Activated naive CD8-positive, alpha-beta T cell (primary cell): Measurements from ENCODE around the gene MDH2.
A peak's percentile ranks its signal among the peaks of the same experiment; 100 is the strongest.
"Not testable (repeated sequence)": the region's sequence is repeated elsewhere in the genome, so short reads cannot be mapped to it uniquely, and the experiment has no call there.

ENCODE experiments used
- H3K27ac Mint-ChIP-seq: one replicate; pipeline ENCODE4 v1.8.0; 2021; ENCODE audit warnings: mixed read lengths
- H3K27me3 Mint-ChIP-seq: one replicate; pipeline ENCODE4 v1.8.0; 2021; ENCODE audit warnings: mixed read lengths
- H3K36me3 Mint-ChIP-seq: one replicate; pipeline ENCODE4 v1.8.0; 2021; ENCODE audit warnings: mixed read lengths
- H3K4me1 Mint-ChIP-seq: one replicate; pipeline ENCODE4 v1.8.0; 2021; ENCODE audit warnings: low read depth, mixed read lengths
- H3K4me3 Mint-ChIP-seq: one replicate; pipeline ENCODE4 v1.8.0; 2021; ENCODE audit warnings: mild to moderate bottlenecking, mixed read lengths
- H3K9me3 Mint-ChIP-seq: one replicate; pipeline ENCODE4 v1.8.0; 2021; ENCODE audit warnings: low read depth, mixed read lengths

MDH2 gene

GRCh38 chr7:76057103-76057812 is 9.4 kb downstream of the MDH2 start:
- Mint-ChIP-seq H3K36me3 (no peaks in the 10 kb centered on the region), H3K27ac (no peak overlapping the region), H3K27me3 (no peaks in the 10 kb centered on the region), H3K9me3 (no peaks in the 10 kb centered on the region), H3K4me1 (peaks cover 4% of the 10 kb centered on the region), H3K4me3 (no peak overlapping the region)

- Mint-ChIP-seq H3K27ac (no peak overlapping the region), H3K9me3 (no peaks in the 10 kb centered on the region), H3K4me3 (no peak overlapping the region), H3K4me1 (peaks cover 3% of the 10 kb centered on the region), H3K27me3 (no peaks in the 10 kb centered on the region), H3K36me3 (no peaks in the 10 kb centered on the region)
Measured at GRCh38 chr7:76057813-76058145, 9.9 kb downstream of the MDH2 start.

DNA sequence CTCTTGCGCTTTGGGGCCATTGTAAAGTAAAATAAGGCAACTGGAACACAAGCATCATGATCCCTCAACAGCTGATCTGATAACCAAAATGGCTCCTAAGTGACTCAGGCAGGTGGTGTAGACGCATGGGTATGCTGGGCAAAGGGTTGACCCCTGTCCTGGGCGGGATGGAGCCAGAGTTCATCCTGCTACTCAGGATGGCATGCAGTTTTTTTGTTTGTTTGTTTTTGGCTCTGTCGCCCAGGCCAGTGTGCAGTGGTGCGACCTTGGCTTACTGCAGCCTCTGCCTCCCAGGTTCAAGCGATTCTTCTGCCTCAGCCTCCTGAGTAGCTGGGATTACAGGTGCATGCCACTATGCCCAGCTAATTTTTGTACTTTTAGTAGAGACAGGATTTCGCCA is 10.8 kb downstream of the MDH2 start:
- not testable (repeated sequence) for H3K9me3 Mint-ChIP-seq, H3K4me1 Mint-ChIP-seq, H3K27me3 Mint-ChIP-seq, H3K36me3 Mint-ChIP-seq, H3K4me3 Mint-ChIP-seq, H3K27ac Mint-ChIP-seq

- Mint-ChIP-seq H3K36me3 (peaks cover 2% of the 10 kb centered on the region), H3K4me1 (peaks cover 4% of the 10 kb centered on the region), H3K4me3 (no peak overlapping the region), H3K27me3 (no peaks in the 10 kb centered on the region), H3K9me3 (no peaks in the 10 kb centered on the region), H3K27ac (no peak overlapping the region)
Measured at GRCh38 chr7:76060842-76061241, 12.9 kb downstream of the MDH2 start.

DNA sequence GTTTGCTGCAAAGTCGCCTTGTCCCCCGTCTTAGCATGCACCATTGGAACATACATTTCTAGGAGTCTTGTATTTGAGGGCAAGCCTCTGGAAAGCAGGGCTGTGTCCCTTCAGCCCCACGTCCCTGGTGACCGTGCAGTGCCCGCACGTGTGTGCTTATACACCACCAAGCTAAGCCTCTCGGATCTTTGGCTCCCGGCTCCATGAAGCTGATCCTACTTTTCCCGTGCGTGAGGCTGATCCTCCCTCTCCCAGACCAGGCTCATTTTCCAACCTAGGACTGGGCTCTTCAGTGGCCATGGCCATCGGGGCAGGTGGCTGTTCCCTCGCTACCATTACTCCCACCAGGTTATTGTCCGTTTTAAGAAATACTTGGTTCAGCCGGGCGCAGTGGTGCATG is 14.3 kb downstream of the MDH2 start:
- no peak overlapping the region for H3K27ac Mint-ChIP-seq
- H3K36me3 Mint-ChIP-seq = peaks cover 6% of the 10 kb centered on the region
- H3K27me3 Mint-ChIP-seq = no peaks in the 10 kb centered on the region
- peaks cover 4% of the 10 kb centered on the region for H3K4me1 Mint-ChIP-seq
- no peak overlapping the region for H3K4me3 Mint-ChIP-seq
- no peaks in the 10 kb centered on the region for H3K9me3 Mint-ChIP-seq

DNA sequence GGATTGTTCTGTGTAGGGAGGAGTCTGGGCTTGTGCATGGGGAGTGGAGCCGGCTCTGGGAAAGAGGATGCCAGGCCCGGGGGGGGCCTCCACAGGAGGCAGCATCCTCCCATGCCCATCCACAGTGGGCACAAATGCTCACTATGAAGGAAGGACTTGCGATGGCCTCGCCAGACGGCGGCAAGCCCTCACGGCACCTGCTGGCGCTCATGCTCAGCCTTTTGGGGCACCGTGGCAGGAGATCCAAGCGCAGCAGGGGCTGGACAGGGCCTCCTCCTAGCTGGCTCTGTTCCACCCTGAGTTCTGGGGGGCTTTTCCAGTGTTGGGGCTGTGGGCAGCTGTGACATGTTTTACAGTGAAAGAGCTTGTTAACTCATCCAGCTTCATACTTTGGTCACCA is 15.2 kb downstream of the MDH2 start:
- H3K4me3 Mint-ChIP-seq = no peak overlapping the region
- no peaks in the 10 kb centered on the region for H3K9me3 Mint-ChIP-seq
- peaks cover 6% of the 10 kb centered on the region for H3K36me3 Mint-ChIP-seq

GRCh38 chr7:76063525-76063924 is 15.6 kb downstream of the MDH2 start:
- H3K9me3 Mint-ChIP-seq = no peaks in the 10 kb centered on the region
- no peak overlapping the region for H3K27ac Mint-ChIP-seq
- peaks cover 6% of the 10 kb centered on the region for H3K36me3 Mint-ChIP-seq
- H3K4me1 Mint-ChIP-seq = peaks cover 4% of the 10 kb centered on the region
- H3K27me3 Mint-ChIP-seq = no peaks in the 10 kb centered on the region
- no peak overlapping the region for H3K4me3 Mint-ChIP-seq

More for the DNA sequence above, 15.2 kb downstream of the MDH2 start:
- peaks cover 4% of the 10 kb centered on the region for H3K4me1 Mint-ChIP-seq
- no peaks in the 10 kb centered on the region for H3K27me3 Mint-ChIP-seq
- H3K27ac Mint-ChIP-seq = no peak overlapping the region

- H3K4me1 Mint-ChIP-seq = peaks cover 4% of the 10 kb centered on the region
- no peak overlapping the region for H3K4me3 Mint-ChIP-seq
- H3K27me3 Mint-ChIP-seq = no peaks in the 10 kb centered on the region
- H3K27ac Mint-ChIP-seq = no peak overlapping the region
- H3K36me3 Mint-ChIP-seq = peaks cover 6% of the 10 kb centered on the region
- H3K9me3 Mint-ChIP-seq = no peaks in the 10 kb centered on the region
Measured at GRCh38 chr7:76064208-76064970, 16.5 kb downstream of the MDH2 start.

DNA sequence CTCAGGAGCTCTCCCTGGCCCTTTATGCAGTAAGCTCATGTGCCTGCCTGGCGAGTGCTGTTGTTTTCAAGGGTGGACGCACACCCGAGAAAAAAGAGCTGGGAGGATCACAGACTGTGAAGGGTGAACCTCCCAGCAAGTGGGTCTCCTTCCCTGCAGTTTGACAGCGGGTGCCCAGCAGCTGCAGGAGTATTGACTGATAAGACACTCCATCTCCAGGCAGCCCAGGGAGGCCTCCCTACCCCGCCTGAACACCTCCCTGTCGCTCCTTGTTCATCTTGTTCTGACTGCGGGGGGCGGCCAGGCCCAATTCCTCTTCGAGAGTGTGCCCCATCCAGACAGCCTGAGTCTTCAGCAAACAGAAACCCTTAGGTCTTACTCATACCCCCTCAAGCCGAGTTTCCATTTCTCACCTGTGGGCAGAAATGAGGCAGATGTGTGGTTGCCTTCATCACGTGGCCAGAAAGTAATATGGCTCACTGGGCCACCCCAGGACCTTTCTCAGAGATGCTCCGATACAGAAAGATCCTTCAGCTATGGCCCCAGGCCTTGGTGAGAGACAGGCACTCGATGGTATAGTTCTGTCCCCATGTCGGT is 17.2 kb downstream of the MDH2 start:
- Mint-ChIP-seq H3K27ac (peak overlapping the region; percentile 22), H3K36me3 (peaks cover 6% of the 10 kb centered on the region), H3K4me1 (peaks cover 4% of the 10 kb centered on the region)

GRCh38 chr7:76066716-76067503 is 19.0 kb downstream of the MDH2 start:
- Mint-ChIP-seq H3K4me3 (no peak overlapping the region), H3K27me3 (no peaks in the 10 kb centered on the region), H3K9me3 (no peaks in the 10 kb centered on the region), H3K27ac (no peak overlapping the region), H3K36me3 (peaks cover 6% of the 10 kb centered on the region), H3K4me1 (peaks cover 4% of the 10 kb centered on the region)

More for the DNA sequence above, 17.2 kb downstream of the MDH2 start:
- Mint-ChIP-seq H3K4me3 (no peak overlapping the region), H3K27me3 (no peaks in the 10 kb centered on the region), H3K9me3 (no peaks in the 10 kb centered on the region)

- Mint-ChIP-seq H3K36me3 (peaks cover 6% of the 10 kb centered on the region), H3K27ac (no peak overlapping the region), H3K9me3 (no peaks in the 10 kb centered on the region), H3K4me1 (peaks cover 4% of the 10 kb centered on the region), H3K27me3 (no peaks in the 10 kb centered on the region), H3K4me3 (no peak overlapping the region)
Measured at GRCh38 chr7:76069238-76069638, 21.3 kb downstream of the MDH2 start.

DNA sequence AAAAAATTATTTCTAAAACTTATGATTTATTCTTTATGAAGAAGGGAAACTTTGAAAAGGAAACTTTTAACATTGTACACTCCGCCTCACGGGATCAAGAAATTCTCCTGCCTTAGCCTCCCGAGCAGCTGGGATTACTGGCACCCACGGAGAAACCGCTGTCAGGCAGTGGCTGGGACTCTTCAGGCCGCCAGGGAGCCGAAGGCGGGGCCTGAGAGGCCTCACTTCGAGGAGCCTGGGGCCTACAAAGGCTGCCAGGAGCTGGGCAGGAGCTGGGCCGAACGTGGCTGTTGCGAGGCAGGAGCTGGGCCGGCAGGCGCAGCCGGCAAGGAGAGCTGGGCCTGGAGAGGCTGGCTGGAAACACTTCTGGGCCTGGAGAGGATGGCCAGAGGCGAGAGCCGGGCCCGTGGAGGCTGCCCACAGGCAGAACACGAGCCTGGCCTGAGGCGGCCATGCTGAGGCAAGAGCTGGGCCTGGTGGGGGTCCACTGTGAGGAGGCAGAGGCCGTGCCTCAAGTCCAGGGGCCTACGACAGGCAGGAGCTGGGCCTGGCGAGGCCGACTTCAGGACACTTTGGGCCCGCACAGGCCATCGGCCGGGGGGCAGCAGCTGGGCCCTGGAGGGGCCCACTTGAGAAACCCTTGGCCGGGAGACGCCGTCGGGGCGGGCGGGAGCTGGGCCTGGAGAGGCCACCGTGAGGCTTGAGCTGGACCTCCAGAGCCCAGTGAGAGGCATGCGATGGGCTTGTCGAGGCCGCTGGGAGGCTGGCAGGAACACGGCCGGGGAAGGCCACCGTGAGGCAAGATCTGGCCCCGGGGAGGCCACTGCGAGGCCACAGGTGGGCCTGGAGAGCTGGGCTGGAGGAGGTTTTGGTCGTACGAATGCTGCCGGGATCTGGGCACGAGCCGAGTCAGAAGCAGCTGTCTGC is 23.7 kb downstream of the MDH2 start:
- H3K9me3 Mint-ChIP-seq = peaks cover 5% of the 10 kb centered on the region

DNA sequence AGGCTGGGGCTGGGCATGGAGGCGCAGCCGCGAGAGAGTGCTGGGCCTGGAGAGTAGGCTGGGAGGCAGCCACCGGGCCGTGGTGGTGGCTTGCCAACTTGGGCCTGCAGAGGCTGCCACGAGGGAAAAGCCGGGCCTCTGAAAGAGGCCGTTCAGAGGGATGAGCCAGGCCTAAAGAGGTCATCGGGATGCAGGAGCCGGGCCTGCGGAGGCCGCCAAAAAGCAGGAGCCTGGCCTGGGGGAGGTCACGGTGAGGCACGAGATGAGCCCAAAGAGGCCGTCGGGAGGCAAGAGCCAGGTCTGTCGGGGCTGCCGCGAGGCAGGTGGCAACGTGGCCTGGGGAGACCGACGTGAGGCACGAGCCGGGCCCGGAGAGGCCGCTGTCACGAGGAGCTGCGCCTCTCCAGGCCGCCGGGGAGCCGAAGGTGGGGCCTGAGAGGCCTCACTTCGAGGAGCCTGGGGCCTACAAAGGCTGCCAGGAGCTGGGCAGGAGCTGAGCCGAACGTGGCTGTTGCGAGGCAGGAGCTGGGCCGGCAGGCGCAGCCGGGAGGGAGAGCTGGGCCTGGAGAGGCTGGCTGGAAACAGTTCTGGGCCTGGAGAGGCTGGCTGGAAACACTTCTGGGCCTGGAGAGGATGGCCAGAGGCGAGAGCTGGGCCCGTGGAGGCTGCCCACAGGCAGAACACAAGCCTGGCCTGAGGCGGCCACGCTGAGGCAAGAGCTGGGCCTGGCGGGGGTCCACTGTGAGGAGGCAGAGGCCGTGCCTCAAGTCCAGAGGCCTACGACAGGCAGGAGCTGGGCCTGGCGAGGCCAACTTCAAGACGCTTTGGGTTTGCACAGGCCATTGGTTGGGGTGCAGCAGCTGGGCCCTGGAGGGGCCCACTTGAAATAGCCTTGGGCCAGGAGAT is 24.6 kb downstream of the MDH2 start:
- Mint-ChIP-seq H3K4me1 (peaks cover 6% of the 10 kb centered on the region), H3K9me3 (peaks cover 5% of the 10 kb centered on the region), H3K36me3 (peaks cover 3% of the 10 kb centered on the region), H3K27ac (no peak overlapping the region), H3K27me3 (no peaks in the 10 kb centered on the region), H3K4me3 (no peak overlapping the region)

More for the DNA sequence above, 23.7 kb downstream of the MDH2 start:
- H3K27ac Mint-ChIP-seq = no peak overlapping the region
- H3K4me3 Mint-ChIP-seq = no peak overlapping the region
- H3K36me3 Mint-ChIP-seq = peaks cover 6% of the 10 kb centered on the region
- no peaks in the 10 kb centered on the region for H3K4me1 Mint-ChIP-seq
- H3K27me3 Mint-ChIP-seq = no peaks in the 10 kb centered on the region
